Lower lobe of right lung (tissue), 2 donors: Measurements from ENCODE around the gene KCNK6. TPM values are rescaled to one million over a fixed set of nuclear protein-coding genes. Genes with fewer than 3 reads are reported as not detected.
"Not testable (repeated sequence)": the region's sequence is repeated elsewhere in the genome, so short reads cannot be mapped to it uniquely, and the experiment has no call there.

Experiments
- ATAC-seq, 2 donors: fragments of 200-7000 bp; cut with Tn5 transposase; one replicate each; pipeline ENCODE4 v1.9.1; 2020 to 2022; ENCODE audit warnings: mild to moderate bottlenecking in 2 of 2, moderate library complexity in 2 of 2
- DNase-seq: peaks from one replicate; pipeline ENCODE4 v3.0.0-alpha.2; 2020
- H3K27ac ChIP-seq: fragments of 200-600 bp; one replicate; pipeline ENCODE4 v1.8.0; 2022
- H3K27me3 ChIP-seq: fragments of 200-600 bp; one replicate; pipeline ENCODE4 v1.8.0; 2022; ENCODE audit warnings: low read depth
- H3K36me3 ChIP-seq: fragments of 200-600 bp; one replicate; pipeline ENCODE4 v1.8.0; 2022; ENCODE audit warnings: mild to moderate bottlenecking
- H3K4me1 ChIP-seq: fragments of 200-600 bp; one replicate; pipeline ENCODE4 v1.8.0; 2022
- H3K4me3 ChIP-seq: fragments of 200-600 bp; one replicate; pipeline ENCODE4 v1.8.0; 2022; ENCODE audit warnings: mild to moderate bottlenecking
- H3K9me3 ChIP-seq: fragments of 200-600 bp; one replicate; pipeline ENCODE4 v1.8.0; 2022
- intact Hi-C: fragments of 100-400 bp; cut with DNase I; formaldehyde crosslinking; loops from one replicate; pipeline ENCODE4 v1.11.0; 2022
- total RNA-seq: library from RNA; stranded (reverse); fragmentation: NEBNext Ultra II Directional; extraction: Animal tissue kit (Norgen Biotek cat#: 25700); gene quantifications from one replicate; pipeline ENCODE4 v1.2.1, GENCODE V29; 2021
- TF ChIP-seq, protein P1 (sequence below): fragments of 200-600 bp; IDR thresholded peaks from one replicate; pipeline ENCODE4 v1.8.0; 2022; ENCODE audit warnings: antibody characterized with exemption, mild to moderate bottlenecking
- donor health status: DM: no; HTN: yes; CAD: no; lungs with severe emphysema.

Gene KCNK6
- total RNA-seq, 1 donor from 2014 or later = 11.5 TPM

DNA sequence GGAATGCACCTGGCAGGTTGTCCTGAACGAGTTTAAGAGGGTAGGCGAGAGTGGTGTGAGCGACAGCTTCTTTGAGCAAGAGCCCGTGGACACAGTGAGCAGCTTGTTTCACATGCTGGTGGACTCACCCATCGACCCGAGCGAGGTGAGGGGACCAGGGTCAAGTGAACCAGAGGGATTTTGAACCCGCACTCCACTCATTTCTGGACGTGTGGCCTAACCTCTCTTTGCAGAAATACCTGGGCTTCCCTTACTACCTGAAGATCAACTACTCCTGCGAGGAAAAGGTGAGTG lies 17.7 kb downstream of the KCNK6 start:
- Histone ChIP-seq H3K4me3 (peak overlapping the region; percentile 65), H3K4me1 (peaks cover 20% of the 10 kb centered on the region), H3K27ac (peak overlapping the region; percentile 82), H3K9me3 (no peaks in the 10 kb centered on the region), H3K36me3 (peaks cover 4% of the 10 kb centered on the region), H3K27me3 (no peaks in the 10 kb centered on the region)
- TF ChIP-seq, protein P1, sequence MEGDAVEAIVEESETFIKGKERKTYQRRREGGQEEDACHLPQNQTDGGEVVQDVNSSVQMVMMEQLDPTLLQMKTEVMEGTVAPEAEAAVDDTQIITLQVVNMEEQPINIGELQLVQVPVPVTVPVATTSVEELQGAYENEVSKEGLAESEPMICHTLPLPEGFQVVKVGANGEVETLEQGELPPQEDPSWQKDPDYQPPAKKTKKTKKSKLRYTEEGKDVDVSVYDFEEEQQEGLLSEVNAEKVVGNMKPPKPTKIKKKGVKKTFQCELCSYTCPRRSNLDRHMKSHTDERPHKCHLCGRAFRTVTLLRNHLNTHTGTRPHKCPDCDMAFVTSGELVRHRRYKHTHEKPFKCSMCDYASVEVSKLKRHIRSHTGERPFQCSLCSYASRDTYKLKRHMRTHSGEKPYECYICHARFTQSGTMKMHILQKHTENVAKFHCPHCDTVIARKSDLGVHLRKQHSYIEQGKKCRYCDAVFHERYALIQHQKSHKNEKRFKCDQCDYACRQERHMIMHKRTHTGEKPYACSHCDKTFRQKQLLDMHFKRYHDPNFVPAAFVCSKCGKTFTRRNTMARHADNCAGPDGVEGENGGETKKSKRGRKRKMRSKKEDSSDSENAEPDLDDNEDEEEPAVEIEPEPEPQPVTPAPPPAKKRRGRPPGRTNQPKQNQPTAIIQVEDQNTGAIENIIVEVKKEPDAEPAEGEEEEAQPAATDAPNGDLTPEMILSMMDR = no peak
- intact Hi-C loops = no loop called here
- DNase-seq (no peak), ATAC-seq (peak in 1 of 2 donors; percentile 30)

DNA sequence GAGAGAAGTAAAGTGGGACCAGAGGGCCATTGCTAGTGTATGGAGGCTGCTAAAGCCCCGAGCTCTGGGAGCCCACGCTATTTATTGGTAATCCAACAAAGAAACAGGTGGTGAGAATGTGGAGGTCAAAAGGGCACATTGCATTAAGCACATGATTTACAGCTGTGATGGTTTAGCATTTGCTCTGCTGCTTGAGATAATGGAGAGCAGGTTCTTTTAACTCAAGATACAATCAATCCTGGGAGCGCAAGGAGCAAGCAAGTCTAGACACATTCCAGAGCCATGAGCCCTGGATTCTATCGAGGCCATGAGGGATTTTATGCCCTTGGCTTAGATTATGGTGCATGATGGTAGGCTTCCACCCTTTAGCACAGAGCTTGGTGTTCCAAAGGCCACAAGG lies 19.4 kb downstream of the KCNK6 start:
- H3K27me3 ChIP-seq, intact Hi-C loops, H3K36me3 ChIP-seq, H3K9me3 ChIP-seq, ATAC-seq, H3K27ac ChIP-seq, DNase-seq, H3K4me3 ChIP-seq: not testable (repeated sequence)
- peaks cover 20% of the 10 kb centered on the region for H3K4me1 ChIP-seq

DNA sequence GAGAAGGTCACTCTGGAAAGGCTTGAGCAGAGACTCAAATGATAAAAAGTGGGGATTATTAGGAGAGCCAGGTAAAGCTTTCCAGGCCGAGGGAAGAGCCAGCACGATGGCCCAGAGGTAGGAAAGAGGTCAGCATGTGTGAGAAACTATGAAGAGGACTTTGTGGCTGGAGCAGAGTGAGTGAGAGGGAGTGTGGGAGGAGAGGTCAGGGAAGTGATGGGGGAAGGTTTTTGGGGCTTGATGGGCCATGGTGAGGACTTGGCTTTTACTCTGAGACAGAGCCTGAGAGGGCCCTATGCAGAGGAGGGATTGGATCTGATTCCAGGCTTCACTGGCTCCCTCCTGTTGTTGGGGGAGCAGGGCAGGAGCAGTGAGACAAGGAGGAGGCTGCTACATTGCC lies 21.3 kb downstream of the KCNK6 start:
- no peak for ATAC-seq
- Histone ChIP-seq H3K36me3 (peaks cover 12% of the 10 kb centered on the region), H3K4me1 (peaks cover 15% of the 10 kb centered on the region), H3K4me3 (no peak overlapping the region), H3K27ac (no peak overlapping the region), H3K27me3 (no peaks in the 10 kb centered on the region), H3K9me3 (no peaks in the 10 kb centered on the region)
- intact Hi-C loops = no loop called here
- DNase-seq = no peak
- TF ChIP-seq, protein P1 = no peak

DNA sequence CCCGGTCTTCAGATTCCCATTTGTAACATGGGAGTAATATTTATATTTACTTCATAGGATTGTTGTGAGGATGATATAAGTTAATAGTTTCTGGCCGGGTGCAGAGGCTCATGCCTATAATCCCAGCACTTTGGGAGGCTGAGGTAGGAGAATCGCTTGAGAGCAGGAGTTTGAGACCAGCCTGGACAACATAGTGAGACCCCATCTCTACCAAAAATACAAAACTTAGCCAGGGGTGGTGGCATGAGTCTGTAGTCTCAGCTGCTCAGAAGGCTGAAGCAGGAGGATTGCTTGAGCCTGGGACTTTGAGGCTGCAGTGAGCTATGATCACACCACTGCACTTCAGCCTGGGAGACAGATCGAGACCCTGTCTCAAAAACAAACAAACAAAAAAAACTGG lies 27.2 kb downstream of the KCNK6 start:
- no peak overlapping the region for H3K27ac ChIP-seq
- DNase-seq = no peak
- no peaks in the 10 kb centered on the region for H3K4me1 ChIP-seq
- TF ChIP-seq, protein P1 = no peak
- peaks cover 8% of the 10 kb centered on the region for H3K36me3 ChIP-seq
- intact Hi-C loops = no loop called here
- no peak overlapping the region for H3K4me3 ChIP-seq
- no peaks in the 10 kb centered on the region for H3K27me3 ChIP-seq
- no peaks in the 10 kb centered on the region for H3K9me3 ChIP-seq
- no peak for ATAC-seq

DNA sequence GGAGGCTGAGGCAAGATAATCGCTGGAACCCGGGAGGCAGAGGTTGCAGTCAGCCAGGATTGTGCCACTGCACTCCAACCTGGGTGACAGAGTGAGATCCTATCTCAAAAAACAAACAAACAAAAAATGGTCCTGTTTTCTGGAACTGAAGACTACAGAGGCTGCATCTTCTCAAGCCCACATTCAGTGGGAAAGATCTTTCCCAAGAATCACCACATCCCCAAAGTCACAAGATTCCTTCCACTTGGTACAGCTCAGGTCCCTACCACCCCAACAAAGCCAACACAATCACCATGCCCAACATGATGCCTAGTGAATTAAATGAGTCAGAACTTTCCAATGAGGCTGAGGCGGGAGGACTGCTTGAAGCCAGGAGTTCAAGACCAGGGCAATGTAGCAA lies 31.2 kb downstream of the KCNK6 start:
- no peaks in the 10 kb centered on the region for H3K9me3 ChIP-seq
- H3K4me1 ChIP-seq = no peaks in the 10 kb centered on the region
- ATAC-seq = no peak
- intact Hi-C loops = no loop called here
- no peak overlapping the region for H3K27ac ChIP-seq
- DNase-seq = no peak
- H3K27me3 ChIP-seq = peaks cover 11% of the 10 kb centered on the region
- no peak overlapping the region for H3K4me3 ChIP-seq
- TF ChIP-seq, protein P1 = no peak
- no peaks in the 10 kb centered on the region for H3K36me3 ChIP-seq

GRCh38 chr19:38351865-38352395 lies 32.3 kb downstream of the KCNK6 start:
- Histone ChIP-seq H3K36me3 (no peaks in the 10 kb centered on the region), H3K9me3 (no peaks in the 10 kb centered on the region), H3K27ac (no peak overlapping the region), H3K4me1 (no peaks in the 10 kb centered on the region), H3K4me3 (no peak overlapping the region), H3K27me3 (peaks cover 20% of the 10 kb centered on the region)
- peak in 1 of 2 donors; percentile 23 for ATAC-seq
- intact Hi-C loops = no loop called here
- DNase-seq = no peak
- TF ChIP-seq, protein P1 = no peak
